ENCODE measurements around the gene CDK19.
"Not testable (repeated sequence)": the region's sequence is repeated elsewhere in the genome, so short reads cannot be mapped to it uniquely, and the experiment has no call there.

The CDK19 gene

GRCh38 chr6:110799655-110800054 is 15.6 kb downstream of the CDK19 start:
- TF ChIP-seq POLR2A (IDR thresholded peaks at IDR 0.05; ENCODE audit: low read depth, low read length), result no peak
- DNase-seq (ENCODE audit: insufficient read length, low spot score), result no peak
- no peak for FAIRE-seq

- no peak for FAIRE-seq
- TF ChIP-seq POLR2A (IDR thresholded peaks at IDR 0.05; ENCODE audit: low read depth, low read length), result no peak
- no peak for DNase-seq (ENCODE audit: insufficient read length, low spot score)
These were observed 16.1 kb downstream of the CDK19 start for GRCh38 chr6:110799189-110799588.

GRCh38 chr6:110795271-110795670 is 20.0 kb downstream of the CDK19 start:
- DNase-seq (ENCODE audit: insufficient read length, low spot score) (no peak), FAIRE-seq (no peak)
- TF ChIP-seq POLR2A (IDR thresholded peaks at IDR 0.05; ENCODE audit: low read depth, low read length), result no peak

GRCh38 chr6:110786696-110787095 is 28.6 kb downstream of the CDK19 start:
- no peak for FAIRE-seq
- no peak for TF ChIP-seq POLR2A (IDR thresholded peaks at IDR 0.05; ENCODE audit: low read depth, low read length)

GRCh38 chr6:110786271-110786670 is 29.0 kb downstream of the CDK19 start:
- no peak for TF ChIP-seq POLR2A (IDR thresholded peaks at IDR 0.05; ENCODE audit: low read depth, low read length)
- FAIRE-seq, result no peak

More at GRCh38 chr6:110786696-110787095, 28.6 kb downstream of the CDK19 start:
- no peak for DNase-seq (ENCODE audit: insufficient read length, low spot score)

GRCh38 chr6:110784610-110784979 is 30.7 kb downstream of the CDK19 start:
- no peak for TF ChIP-seq POLR2A (IDR thresholded peaks at IDR 0.05; ENCODE audit: low read depth, low read length)
- DNase-seq (ENCODE audit: insufficient read length, low spot score) (no peak), FAIRE-seq (no peak)

More at GRCh38 chr6:110786271-110786670, 29.0 kb downstream of the CDK19 start:
- DNase-seq (ENCODE audit: insufficient read length, low spot score), result no peak

GRCh38 chr6:110781522-110782214 is 33.6 kb downstream of the CDK19 start:
- no peak for TF ChIP-seq POLR2A (IDR thresholded peaks at IDR 0.05; ENCODE audit: low read depth, low read length)
- no peak for DNase-seq (ENCODE audit: insufficient read length, low spot score)
- no peak for FAIRE-seq

- no peak for FAIRE-seq
- TF ChIP-seq POLR2A (IDR thresholded peaks at IDR 0.05; ENCODE audit: low read depth, low read length), result no peak
- DNase-seq (ENCODE audit: insufficient read length, low spot score), result no peak
These were observed 36.9 kb downstream of the CDK19 start for GRCh38 chr6:110778333-110778732.

GRCh38 chr6:110777636-110778035 is 37.6 kb downstream of the CDK19 start:
- no peak for DNase-seq (ENCODE audit: insufficient read length, low spot score)
- no peak for TF ChIP-seq POLR2A (IDR thresholded peaks at IDR 0.05; ENCODE audit: low read depth, low read length)

GRCh38 chr6:110776413-110776812 is 38.9 kb downstream of the CDK19 start:
- DNase-seq (ENCODE audit: insufficient read length, low spot score), result no peak
- FAIRE-seq, result no peak
- no peak for TF ChIP-seq POLR2A (IDR thresholded peaks at IDR 0.05; ENCODE audit: low read depth, low read length)

More at GRCh38 chr6:110777636-110778035, 37.6 kb downstream of the CDK19 start:
- FAIRE-seq, result no peak

GRCh38 chr6:110769923-110770322 is 45.3 kb downstream of the CDK19 start:
- no peak for TF ChIP-seq POLR2A (IDR thresholded peaks at IDR 0.05; ENCODE audit: low read depth, low read length)
- no peak for FAIRE-seq
- DNase-seq (ENCODE audit: insufficient read length, low spot score), result no peak

- FAIRE-seq (no peak), DNase-seq (ENCODE audit: insufficient read length, low spot score) (no peak)
- TF ChIP-seq POLR2A (IDR thresholded peaks at IDR 0.05; ENCODE audit: low read depth, low read length), result no peak
These were observed 47.2 kb downstream of the CDK19 start for GRCh38 chr6:110768057-110768456.

GRCh38 chr6:110761371-110761770 is 53.9 kb downstream of the CDK19 start:
- DNase-seq (ENCODE audit: insufficient read length, low spot score) (no peak), FAIRE-seq (no peak)
- TF ChIP-seq POLR2A (IDR thresholded peaks at IDR 0.05; ENCODE audit: low read depth, low read length), result no peak

- no peak for FAIRE-seq
- DNase-seq (ENCODE audit: insufficient read length, low spot score), result no peak
- no peak for TF ChIP-seq POLR2A (IDR thresholded peaks at IDR 0.05; ENCODE audit: low read depth, low read length)
These were observed 54.7 kb downstream of the CDK19 start for GRCh38 chr6:110760589-110760988.

- DNase-seq (ENCODE audit: insufficient read length, low spot score); FAIRE-seq: not testable (repeated sequence)
These were observed 55.2 kb downstream of the CDK19 start for GRCh38 chr6:110760098-110760497.
